Heart left ventricle (tissue), 13 donors: ENCODE measurements around the gene PAPOLB.

Experiments
- POLR2A ChIP-seq, 2 donors: fragments of 450-650 bp; IDR thresholded peaks; one replicate each; pipeline ENCODE4 v1.6.1; 2017; ENCODE audit warnings: antibody characterized with exemption in 2 of 2, mild to moderate bottlenecking in 2 of 2, moderate library complexity in 2 of 2
- TF ChIP-seq, protein P1 (sequence below), 12 donors: fragments of 200-600 bp; sonication (generic) in 4 of 12; IDR thresholded peaks; one replicate each; pipeline versions ENCODE4 v1.5.0 to v1.8.0; 2018 to 2022; ENCODE audit warnings: antibody characterized with exemption in 12 of 12, mild to moderate bottlenecking in 5 of 12
- donor health status: ischemic (EF 13 %, LVEDD 7.1; RV severe dilation, severe dysfunction).
- donor health status: DM: no; HTN: yes; CAD: no.
- donor health status: DM: no; HTN: no; CAD: no.
- donor health status: ischemic (EF 25% LVEDD 6.9; RV normal size, moderate dysfunction).
- donor health status: ischemic (EF 25% LVEDD 5.7; RV mildly dilated, moderate dysfunction).
- donor health status: ischemic (EF 35%, LVEDD 5.7; RV mildly dilated, moderate dysfunction).
- donor health status: nonischemic (EF 11% LVEDD 7.7; RV severe dilation, severe dysfunction).
- donor health status: DM: yes; HTN: yes; CAD: no.
- donor health status: PGD.
- donor health status: ischemic (EF 29% LVEDD 5.4; RV normal size, mild dysfunction).
- donor health status: nonischemic (EF 23%, LVEDD 6.1; RV moderate dilation, normal function).

GRCh38 chr7:4820967-4821471 is 40.8 kb downstream of the PAPOLB start:
- TF ChIP-seq, protein P1, sequence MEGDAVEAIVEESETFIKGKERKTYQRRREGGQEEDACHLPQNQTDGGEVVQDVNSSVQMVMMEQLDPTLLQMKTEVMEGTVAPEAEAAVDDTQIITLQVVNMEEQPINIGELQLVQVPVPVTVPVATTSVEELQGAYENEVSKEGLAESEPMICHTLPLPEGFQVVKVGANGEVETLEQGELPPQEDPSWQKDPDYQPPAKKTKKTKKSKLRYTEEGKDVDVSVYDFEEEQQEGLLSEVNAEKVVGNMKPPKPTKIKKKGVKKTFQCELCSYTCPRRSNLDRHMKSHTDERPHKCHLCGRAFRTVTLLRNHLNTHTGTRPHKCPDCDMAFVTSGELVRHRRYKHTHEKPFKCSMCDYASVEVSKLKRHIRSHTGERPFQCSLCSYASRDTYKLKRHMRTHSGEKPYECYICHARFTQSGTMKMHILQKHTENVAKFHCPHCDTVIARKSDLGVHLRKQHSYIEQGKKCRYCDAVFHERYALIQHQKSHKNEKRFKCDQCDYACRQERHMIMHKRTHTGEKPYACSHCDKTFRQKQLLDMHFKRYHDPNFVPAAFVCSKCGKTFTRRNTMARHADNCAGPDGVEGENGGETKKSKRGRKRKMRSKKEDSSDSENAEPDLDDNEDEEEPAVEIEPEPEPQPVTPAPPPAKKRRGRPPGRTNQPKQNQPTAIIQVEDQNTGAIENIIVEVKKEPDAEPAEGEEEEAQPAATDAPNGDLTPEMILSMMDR (IDR thresholded peaks at IDR 0.05): no peak
- TF ChIP-seq POLR2A (IDR thresholded peaks at IDR 0.05): no peak
